NT2/D1 (cell line): ENCODE results near the gene ABCF1.

ENCODE experiments used
- SUZ12 ChIP-seq: IDR thresholded peaks from 2 replicates; pipeline ENCODE4 v1.6.1; 2011; ENCODE audit not compliant: insufficient read length, insufficient read depth; ENCODE audit errors: extremely low read depth
- YY1 ChIP-seq: IDR thresholded peaks from 2 replicates; pipeline ENCODE4 v1.6.1; 2011; ENCODE audit not compliant: insufficient read length, insufficient read depth

DNA sequence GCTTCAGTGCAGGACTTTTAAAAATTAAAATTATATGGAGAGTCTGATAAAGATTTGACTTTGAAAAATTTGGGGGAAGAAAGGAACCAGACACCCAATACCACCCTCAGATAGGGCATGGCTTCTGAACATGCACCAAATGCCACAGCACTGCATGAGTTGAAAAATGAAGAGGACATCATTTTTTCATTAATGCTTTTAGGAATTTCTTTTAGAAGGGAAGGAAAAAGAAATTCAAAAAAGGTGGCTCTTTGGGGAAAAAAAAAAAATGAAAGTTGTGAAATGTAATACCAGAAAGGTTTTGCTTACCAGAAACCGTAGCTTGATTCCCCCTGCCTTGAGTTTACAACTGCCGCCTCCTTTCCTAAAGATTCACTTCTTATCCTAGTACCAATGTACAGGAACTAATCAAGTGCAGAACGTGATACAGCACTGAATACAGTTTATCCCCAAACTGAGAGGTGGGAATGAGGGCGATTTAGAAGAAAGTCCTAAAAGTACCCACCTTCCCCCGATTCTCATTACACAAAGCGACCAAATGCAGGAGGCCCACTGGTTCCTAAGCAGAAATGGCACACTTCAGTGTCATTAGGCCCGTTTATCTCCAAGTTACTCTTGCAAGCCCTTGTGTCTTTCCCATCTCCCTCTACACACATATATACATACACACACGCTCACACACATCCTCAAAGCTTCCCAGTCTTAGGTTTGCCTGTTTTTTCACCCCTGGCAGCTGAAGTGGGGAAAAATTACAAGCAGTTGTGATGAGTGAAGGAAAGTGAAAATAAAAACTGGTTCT is 43.0 kb downstream of the ABCF1 start:
- TF ChIP-seq YY1 (no peak), SUZ12 (no peak)
